ENCODE data around the gene ODAM.
"Not testable (repeated sequence)": the region's sequence is repeated elsewhere in the genome, so short reads cannot be mapped to it uniquely, and the experiment has no call there.

The ODAM gene

GRCh38 chr4:70225824-70226223 lies 30.3 kb downstream of the ODAM start, which contains the start of gene FDCSP:
Gene FDCSP, plus strand, starts transcription at chr4:70226124. Its CDS starts 5,071 bp downstream, at chr4:70231195.
- no peak for DNase-seq

DNA sequence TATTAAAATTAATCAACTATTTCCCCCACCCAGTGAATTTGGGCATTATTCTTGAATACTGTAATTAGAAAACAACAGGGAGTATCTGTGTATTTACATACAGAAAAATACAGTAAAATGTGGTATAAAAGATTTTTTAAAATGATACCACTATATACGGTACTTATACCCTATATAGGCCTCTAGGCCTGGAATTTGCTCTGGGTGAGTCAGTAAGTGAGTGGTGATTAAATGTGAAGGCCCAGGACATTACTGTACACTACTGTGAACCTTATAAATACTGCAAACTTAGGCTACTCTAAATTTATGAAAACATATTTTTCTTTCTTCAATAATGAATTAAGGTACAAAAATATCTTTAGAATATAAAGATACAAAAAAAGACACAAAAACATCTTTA lies 40.6 kb downstream of the ODAM start:
- no peak for DNase-seq

DNA sequence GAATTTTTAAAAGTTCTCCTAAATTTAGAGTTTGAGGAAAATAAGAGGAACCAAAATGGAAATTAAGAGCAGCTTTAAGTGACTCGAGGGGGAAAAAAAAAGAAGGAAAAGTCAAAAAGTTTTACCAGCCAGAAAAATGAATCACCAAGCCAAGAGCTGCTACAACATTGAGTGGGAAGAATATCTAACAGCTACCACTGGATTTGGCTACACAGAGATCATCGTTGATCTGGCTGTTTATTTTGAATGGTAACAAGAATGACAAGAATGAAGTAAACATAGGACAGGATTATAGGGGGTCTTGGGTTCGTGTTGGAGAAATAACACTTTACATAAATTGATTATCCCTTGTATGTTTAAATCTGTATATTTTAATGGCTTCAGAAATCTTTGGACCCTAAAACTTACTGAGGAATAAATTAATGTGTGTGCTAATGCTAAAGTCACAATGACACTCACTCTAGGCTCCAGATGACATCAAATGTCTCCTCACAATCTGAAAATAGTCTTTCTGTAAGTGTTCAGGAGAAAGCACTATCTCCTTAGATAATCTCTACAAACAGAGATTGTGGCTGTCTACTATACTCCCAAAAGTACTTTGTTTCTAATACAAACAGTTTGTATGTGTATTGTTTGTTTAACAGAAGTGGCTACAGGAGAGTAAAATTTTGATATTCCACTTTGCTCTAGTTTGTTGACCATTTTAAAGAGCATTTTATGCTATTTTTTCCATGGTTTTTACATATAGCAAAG lies 43.8 kb downstream of the ODAM start:
- DNase-seq = no peak

GRCh38 chr4:70239884-70240591 lies 44.5 kb downstream of the ODAM start:
- no peak for DNase-seq

GRCh38 chr4:70242297-70242696 lies 46.8 kb downstream of the ODAM start, which contains the start of gene CSN3:
Gene CSN3, plus strand, starts transcription at chr4:70242597. Its CDS starts 2,223 bp downstream, at chr4:70244820.
- not testable (repeated sequence) for DNase-seq

DNA sequence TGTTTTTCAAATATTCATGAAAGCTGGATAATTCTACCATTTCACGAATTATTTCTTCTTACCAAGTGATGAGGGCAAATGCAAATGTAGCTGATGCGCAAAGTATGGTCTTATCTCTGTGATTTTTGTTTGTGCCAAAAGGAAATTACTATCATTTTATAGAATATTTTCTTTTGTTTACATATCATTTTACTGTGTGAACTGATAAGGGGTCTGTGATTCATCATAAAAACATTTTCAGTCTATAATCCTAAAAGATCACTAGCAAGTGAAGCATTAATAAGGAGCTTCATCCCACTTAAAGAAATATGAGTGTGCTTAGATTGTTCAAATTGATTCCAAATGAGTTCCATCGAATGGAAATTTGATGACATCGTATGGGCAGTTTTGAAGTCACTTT lies 47.6 kb downstream of the ODAM start:
- DNase-seq = no peak

- no peak for DNase-seq
Observed at GRCh38 chr4:70251250-70251944, 55.9 kb downstream of the ODAM start.

- DNase-seq = no peak
Observed at GRCh38 chr4:70251945-70252277, 56.4 kb downstream of the ODAM start.

Data from stimulated activated CD4-positive, alpha-beta T cell treated with anti-CD3 and anti-CD28 coated beads, Interleukin-4, amount 100 ng/mL, for 4 hours (primary cell).